ENCODE measurements around the gene KLF17.

DNA sequence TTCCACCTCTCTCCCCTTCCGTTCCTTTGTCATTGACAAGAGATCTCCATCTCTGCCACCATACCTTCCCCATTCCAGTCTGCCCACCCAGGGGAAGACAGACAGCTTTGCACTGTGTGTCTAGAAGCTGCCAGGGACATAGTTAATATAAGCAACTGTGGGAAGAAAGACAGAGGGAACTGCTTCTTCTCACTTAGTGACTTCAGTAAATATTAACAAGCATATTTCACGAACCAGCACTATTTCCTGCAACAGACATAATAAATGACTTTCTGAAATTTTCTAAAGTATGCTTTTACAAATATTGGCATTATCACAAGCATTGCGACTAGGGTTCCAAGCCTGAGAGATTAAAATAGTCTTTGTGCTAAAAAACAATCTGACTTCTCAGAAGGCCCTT lies 44.2 kb upstream of the KLF17 start:
- TF ChIP-seq CTCF (IDR thresholded peaks at IDR 0.05) (no peak), EZH2phosphoT487 (IDR thresholded peaks at IDR 0.05) (no peak), EZH2 (IDR thresholded peaks at IDR 0.05) (no peak)
